ENCODE results near the gene RNF222.
"Not testable (repeated sequence)": the region's sequence is repeated elsewhere in the genome, so short reads cannot be mapped to it uniquely, and the experiment has no call there.

The RNF222 gene

GRCh38 chr17:8359769-8360168 is 37.9 kb downstream of the RNF222 start:
- Mint-ChIP-seq H3K4me1 (ENCODE audit: low read depth) (peaks cover 3% of the 10 kb centered on the region), H3K27ac (no peak overlapping the region), H3K27me3 (ENCODE audit: low read depth) (no peaks in the 10 kb centered on the region), H3K9me3 (no peaks in the 10 kb centered on the region), H3K36me3 (ENCODE audit: low read depth) (no peaks in the 10 kb centered on the region), H3K4me3 (no peak overlapping the region)

DNA sequence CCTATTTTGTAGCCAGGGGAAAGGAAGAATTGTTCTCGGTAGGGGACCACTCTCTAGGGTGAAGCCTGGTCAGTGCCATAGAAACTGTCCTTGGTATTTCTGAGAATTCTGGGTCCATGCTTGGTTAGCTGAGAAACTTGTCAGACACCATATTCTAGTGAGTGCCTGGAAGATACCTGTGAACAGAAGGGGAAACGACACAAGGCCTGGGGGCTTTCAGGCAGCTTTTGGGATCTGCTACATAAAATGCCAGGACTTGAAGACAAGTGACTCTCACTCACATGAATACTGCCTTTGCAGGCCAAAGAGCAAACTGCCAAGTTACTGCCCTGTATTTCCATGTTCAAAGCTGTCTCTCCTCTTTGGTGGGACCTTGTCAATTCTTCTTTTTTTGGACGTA is 39.7 kb downstream of the RNF222 start:
- H3K4me3 Mint-ChIP-seq = no peak overlapping the region
- H3K27ac Mint-ChIP-seq = no peak overlapping the region
- no peaks in the 10 kb centered on the region for H3K9me3 Mint-ChIP-seq
- no peaks in the 10 kb centered on the region for H3K27me3 Mint-ChIP-seq (ENCODE audit: low read depth)
- peaks cover 3% of the 10 kb centered on the region for H3K4me1 Mint-ChIP-seq (ENCODE audit: low read depth)
- no peaks in the 10 kb centered on the region for H3K36me3 Mint-ChIP-seq (ENCODE audit: low read depth)

DNA sequence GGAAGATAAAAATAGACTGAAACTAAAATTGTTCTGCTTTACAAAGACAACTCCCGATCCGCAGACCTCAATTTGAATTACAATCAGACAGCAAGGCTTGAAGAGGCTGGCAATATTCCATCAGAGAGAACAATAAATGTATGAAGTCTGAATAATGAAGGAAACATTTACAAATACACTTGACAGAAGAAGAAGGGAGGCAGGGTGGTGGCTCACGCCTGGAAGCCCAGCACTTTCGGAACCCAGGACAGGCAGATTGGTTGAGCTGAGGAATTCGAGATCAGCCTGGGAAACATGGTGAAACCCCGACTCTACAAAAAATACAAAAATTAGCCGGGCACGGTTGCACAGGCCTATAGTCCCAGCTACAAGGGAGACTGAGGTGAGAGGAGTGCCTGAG is 43.4 kb downstream of the RNF222 start:
- no peak overlapping the region for H3K27ac Mint-ChIP-seq
- H3K36me3 Mint-ChIP-seq (ENCODE audit: low read depth) = no peaks in the 10 kb centered on the region
- H3K4me1 Mint-ChIP-seq (ENCODE audit: low read depth) = no peaks in the 10 kb centered on the region
- no peaks in the 10 kb centered on the region for H3K9me3 Mint-ChIP-seq
- H3K27me3 Mint-ChIP-seq (ENCODE audit: low read depth) = no peaks in the 10 kb centered on the region
- H3K4me3 Mint-ChIP-seq = no peak overlapping the region

DNA sequence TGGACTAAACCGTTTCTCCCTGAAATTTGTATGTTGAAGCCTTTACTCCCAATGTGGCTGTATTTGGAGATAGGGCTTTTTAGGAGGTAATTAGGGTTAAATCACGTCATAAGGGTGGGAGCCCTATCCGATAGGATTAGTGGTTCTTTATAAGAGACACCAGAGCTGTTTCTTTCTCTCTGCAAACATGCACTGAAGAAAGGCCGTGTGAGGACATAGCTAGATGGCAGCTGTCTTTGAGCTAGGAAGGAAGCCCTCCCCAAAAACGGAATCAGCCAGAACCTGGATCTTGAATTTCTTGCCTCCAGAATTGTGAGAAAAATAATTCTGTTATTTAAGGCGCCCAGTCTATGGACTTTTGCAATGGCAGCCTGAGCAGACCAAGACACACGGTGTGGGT is 43.9 kb downstream of the RNF222 start:
- Mint-ChIP-seq H3K9me3 (no peaks in the 10 kb centered on the region), H3K36me3 (ENCODE audit: low read depth) (no peaks in the 10 kb centered on the region), H3K27ac (no peak overlapping the region), H3K4me3 (no peak overlapping the region), H3K27me3 (ENCODE audit: low read depth) (no peaks in the 10 kb centered on the region), H3K4me1 (ENCODE audit: low read depth) (no peaks in the 10 kb centered on the region)

- no peak overlapping the region for H3K4me3 Mint-ChIP-seq
- H3K4me1 Mint-ChIP-seq (ENCODE audit: low read depth) = no peaks in the 10 kb centered on the region
Measured at GRCh38 chr17:8350339-8350738, 47.3 kb downstream of the RNF222 start.

GRCh38 chr17:8347001-8347400 is 50.6 kb downstream of the RNF222 start:
- H3K27ac Mint-ChIP-seq = not testable (repeated sequence)

More at GRCh38 chr17:8350339-8350738, 47.3 kb downstream of the RNF222 start:
- Mint-ChIP-seq H3K9me3 (no peaks in the 10 kb centered on the region), H3K27me3 (ENCODE audit: low read depth) (peaks cover 19% of the 10 kb centered on the region), H3K27ac (no peak overlapping the region), H3K36me3 (ENCODE audit: low read depth) (no peaks in the 10 kb centered on the region)

GRCh38 chr17:8345951-8346665 is 51.5 kb downstream of the RNF222 start:
- no peak overlapping the region for H3K4me3 Mint-ChIP-seq
- peaks cover 20% of the 10 kb centered on the region for H3K27me3 Mint-ChIP-seq (ENCODE audit: low read depth)
- no peaks in the 10 kb centered on the region for H3K36me3 Mint-ChIP-seq (ENCODE audit: low read depth)
- no peak overlapping the region for H3K27ac Mint-ChIP-seq
- no peaks in the 10 kb centered on the region for H3K9me3 Mint-ChIP-seq
- no peaks in the 10 kb centered on the region for H3K4me1 Mint-ChIP-seq (ENCODE audit: low read depth)

More at GRCh38 chr17:8347001-8347400, 50.6 kb downstream of the RNF222 start:
- not testable (repeated sequence) for H3K36me3 Mint-ChIP-seq (ENCODE audit: low read depth); H3K9me3 Mint-ChIP-seq; H3K4me3 Mint-ChIP-seq; H3K4me1 Mint-ChIP-seq (ENCODE audit: low read depth)
- H3K27me3 Mint-ChIP-seq (ENCODE audit: low read depth) = peaks cover 20% of the 10 kb centered on the region

GRCh38 chr17:8345052-8345690 is 52.5 kb downstream of the RNF222 start:
- no peak overlapping the region for H3K27ac Mint-ChIP-seq
- H3K9me3 Mint-ChIP-seq = no peaks in the 10 kb centered on the region
- H3K36me3 Mint-ChIP-seq (ENCODE audit: low read depth) = no peaks in the 10 kb centered on the region

GRCh38 chr17:8341456-8341855 is 56.2 kb downstream of the RNF222 start:
- no peak overlapping the region for H3K4me3 Mint-ChIP-seq
- no peaks in the 10 kb centered on the region for H3K36me3 Mint-ChIP-seq (ENCODE audit: low read depth)
- no peak overlapping the region for H3K27ac Mint-ChIP-seq
- H3K27me3 Mint-ChIP-seq (ENCODE audit: low read depth) = peaks cover 17% of the 10 kb centered on the region
- no peaks in the 10 kb centered on the region for H3K9me3 Mint-ChIP-seq
- peaks cover 9% of the 10 kb centered on the region for H3K4me1 Mint-ChIP-seq (ENCODE audit: low read depth)

More at GRCh38 chr17:8345052-8345690, 52.5 kb downstream of the RNF222 start:
- H3K4me3 Mint-ChIP-seq = no peak overlapping the region
- peaks cover 20% of the 10 kb centered on the region for H3K27me3 Mint-ChIP-seq (ENCODE audit: low read depth)
- H3K4me1 Mint-ChIP-seq (ENCODE audit: low read depth) = no peaks in the 10 kb centered on the region
